HG03354 (cell line): ENCODE measurements around the gene CDH23.

Source experiments
- ATAC-seq: cut with Tn5 transposase; IDR thresholded peaks from one replicate; pipeline ENCODE4 v1.9.1; 2021; ENCODE audit warnings: mild to moderate bottlenecking; ENCODE audit not compliant: unreplicated experiment, poor library complexity, severe bottlenecking

CDH23 gene

DNA sequence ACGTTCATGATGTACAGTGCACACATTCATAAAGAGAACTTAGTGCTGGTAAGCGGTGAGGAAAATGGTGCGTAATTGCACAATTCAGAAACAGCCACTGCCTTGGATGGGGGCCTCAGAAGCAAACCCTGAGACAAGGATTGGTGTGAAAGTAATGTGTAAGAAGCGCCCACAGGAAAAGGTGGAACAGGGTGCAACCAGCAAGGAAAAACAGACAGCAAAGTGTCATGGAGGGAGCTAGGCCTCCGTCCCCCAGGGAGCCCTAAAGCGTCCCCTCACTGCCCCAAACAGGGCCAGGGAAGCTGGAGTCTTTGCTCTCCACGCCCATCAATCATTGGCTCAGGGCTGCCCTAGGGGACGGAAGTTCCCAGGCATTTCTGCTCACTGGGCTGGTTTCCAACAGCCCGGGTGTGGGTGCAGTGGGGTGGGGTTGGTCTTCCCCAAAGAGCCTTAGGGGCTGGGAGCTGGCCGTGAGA lies 332.5 kb downstream of the CDH23 start:
- ATAC-seq, result no peak

DNA sequence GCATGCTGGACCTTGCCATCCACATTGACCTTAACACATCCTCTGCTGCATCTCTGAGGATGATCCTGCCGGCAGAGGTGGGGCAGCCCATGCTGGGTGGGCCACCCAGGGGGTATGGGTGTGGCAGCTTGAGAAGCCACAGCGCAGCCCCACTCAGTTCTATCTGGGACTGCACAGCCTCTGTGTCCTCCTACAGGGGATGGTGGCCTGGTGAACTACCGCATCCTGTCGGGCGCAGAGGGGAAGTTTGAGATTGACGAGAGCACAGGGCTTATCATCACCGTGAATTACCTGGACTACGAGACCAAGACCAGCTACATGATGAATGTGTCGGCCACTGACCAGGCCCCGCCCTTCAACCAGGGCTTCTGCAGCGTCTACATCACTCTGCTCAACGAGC lies 335.1 kb downstream of the CDH23 start:
- no peak for ATAC-seq

DNA sequence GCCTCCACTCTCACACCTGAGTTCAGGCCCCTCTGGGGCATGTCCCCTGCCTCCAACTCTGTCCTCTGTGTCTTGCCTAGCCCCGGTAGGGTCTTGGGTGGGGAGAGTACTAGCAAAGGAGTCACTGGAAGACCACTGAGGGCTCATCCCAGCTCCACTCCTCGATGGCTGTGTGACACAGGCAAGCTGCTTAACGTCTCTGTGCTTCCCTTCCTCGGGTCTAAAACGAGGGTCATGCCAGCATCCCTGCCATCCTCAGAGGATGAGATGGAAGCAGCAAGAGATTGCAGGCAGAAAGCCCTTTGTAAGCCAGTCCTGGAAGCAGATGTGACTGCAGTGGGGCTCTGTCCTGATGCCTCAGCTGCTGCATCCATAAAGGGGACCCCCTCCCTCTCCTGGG lies 338.1 kb downstream of the CDH23 start:
- ATAC-seq, result no peak

DNA sequence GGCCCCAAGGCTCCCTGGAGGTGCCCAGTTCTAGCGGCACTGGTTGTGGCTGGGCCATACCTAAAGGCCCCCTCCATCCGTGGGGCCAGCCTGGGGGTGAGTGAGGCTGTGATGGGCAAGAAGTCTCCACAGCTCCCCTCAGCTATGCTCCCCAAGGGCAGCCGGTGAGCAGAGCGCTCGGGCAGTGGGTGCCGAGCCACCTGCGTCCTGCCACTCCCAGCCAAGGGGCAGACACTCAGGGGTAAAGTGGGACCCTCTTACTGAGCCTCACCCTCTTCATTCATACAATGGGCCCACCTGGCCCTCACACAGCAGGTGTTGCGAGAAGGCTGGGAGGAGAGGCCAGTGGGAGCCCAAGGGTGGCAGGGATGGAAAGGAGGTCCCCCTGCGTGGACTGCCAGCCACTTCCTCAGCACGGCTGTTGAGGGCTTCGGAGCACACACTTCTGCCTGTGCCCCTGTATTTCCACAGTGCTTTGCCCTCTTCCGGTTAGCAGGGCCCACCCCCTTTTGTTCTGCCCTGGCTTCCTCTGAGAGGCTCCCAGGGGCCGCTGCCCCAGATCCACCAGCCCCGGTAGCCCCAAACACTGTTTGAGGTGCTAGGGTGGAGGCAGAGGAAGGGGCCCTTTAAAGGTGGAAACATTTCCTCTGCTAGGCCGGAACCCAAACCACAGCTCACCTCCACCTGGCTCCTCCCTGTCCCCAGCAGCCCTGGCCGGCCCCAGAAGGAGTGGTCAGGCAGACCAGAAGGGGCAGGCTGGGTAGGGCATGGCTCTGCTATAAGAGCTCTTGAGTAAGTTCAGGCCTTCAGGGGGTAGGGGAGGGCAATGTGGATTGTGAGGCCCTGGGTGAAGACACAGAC lies 339.2 kb downstream of the CDH23 start:
- ATAC-seq, result no peak

DNA sequence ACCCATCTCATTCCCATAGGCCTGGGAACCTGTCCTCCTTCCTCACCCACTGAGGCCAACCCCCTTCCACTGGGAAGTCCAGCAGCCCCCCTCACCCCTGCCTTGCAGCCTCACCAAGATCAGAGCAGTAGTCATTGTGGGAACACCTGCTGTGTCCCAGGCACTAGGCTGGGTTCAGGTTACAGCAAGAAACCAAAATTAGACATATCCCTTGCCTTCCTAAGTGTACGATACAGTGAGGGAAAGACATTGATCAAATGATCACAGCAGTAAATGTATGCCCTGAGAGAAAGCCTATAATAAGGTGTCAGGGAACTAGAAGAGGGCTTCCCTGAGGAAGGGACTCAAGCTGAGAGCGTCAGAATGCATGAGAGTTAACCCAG lies 339.8 kb downstream of the CDH23 start:
- ATAC-seq, result no peak

DNA sequence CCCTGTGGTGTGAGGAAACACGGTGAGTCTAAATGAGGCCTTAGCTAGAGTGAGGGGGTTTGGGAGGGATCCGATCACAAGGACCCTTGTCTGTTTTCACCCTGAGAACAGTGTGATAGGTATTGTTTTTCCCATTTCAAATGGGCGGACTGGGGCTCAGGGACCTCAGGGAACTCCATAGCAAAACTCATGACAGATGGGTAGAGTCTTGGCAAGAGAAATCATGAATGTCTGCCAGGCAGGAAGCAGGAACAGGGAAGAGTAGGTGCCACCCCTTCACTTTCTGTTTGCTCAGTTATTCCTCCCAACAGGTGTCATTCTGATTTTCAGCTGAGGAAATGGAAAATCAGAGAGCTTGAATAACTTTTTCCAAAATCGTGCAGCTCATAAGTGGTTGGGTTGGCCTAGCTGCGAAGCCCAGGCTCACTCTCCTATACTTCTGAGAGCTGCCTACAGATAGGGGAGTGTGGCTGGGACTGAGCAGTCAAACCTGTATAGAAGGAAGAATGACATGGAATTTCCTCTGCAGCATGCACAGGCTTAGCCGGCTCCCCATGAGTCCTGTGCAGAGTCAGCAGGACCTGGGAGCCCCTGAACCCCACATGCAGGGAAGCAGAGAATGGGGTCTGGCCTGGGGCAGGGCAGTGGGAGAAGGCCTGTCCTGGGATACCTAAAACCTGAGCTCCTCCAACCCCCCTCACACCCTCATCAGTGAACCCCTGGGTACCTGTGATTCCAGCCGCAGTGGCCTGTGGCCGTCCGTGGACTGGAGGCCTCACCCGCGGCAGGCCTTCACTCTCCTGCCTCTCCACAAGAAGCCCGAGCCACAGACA lies 340.5 kb downstream of the CDH23 start:
- ATAC-seq, result no peak

DNA sequence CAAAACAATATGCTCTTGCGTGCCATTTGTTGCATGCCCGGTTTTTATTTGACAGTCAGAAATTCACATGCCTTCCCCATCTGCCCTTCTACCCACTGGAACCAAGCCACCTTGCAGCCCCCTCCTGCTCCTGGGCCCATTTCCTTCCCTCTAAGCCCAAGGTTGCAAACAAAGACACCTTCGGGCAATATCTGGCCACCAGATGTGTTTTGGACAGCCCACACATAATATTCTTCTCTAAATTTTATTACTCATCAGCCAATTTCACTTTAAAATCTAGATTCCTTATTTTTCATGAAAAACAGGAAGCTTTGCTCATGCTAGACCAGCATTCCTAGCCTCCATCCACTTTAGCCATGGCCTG lies 341.1 kb downstream of the CDH23 start:
- no peak for ATAC-seq

DNA sequence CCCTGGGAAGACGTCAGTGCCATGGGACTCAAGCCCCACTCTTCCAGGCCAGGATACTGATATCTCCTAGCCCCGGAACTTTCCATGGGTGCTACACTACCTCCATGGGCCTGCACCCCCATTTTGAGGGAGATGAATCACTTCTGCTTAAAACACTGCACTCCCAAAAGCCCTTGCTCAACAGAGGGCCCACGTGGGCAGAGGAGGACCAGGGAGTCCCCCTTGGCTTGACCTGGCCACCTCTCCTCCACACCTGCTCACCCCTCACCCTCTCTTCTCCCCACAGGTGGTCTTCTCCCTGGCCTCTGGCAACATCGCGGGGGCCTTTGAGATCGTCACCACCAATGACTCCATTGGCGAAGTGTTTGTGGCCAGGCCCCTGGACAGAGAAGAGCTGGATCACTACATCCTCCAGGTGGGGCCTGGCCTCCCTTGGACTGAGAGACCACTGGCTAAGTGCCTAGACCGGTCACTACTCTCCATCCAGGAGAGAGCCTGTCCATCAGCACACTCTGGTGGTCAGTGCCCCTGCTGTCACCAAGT lies 342.7 kb downstream of the CDH23 start:
- ATAC-seq, result no peak

DNA sequence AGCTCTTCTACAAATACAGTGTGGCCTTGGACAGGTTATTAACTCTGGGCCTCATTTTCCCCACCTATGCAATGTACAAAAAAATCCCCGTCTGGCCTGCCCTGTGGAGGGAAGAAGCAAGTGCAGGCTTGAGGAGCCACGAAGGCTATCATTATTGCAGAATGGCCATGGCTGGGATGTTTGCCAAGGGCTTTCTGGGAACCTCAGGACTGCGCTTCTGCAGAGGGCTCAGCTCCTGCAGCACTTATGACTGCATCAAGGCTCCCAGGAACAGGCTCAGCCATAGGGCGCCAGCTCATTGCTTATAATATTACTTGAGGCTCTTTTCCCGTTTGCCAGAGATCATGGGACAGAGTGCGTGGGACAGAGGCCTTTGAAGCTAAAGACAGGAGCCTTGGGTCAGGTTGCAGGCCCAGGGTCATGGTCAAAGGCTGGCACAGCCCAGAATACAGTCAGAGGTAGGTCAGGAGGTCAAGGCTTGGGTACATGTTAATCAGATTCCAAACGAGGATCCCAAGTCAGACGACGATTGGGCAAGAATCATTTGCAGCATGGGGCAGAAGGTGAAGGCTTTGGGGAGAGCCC lies 343.4 kb downstream of the CDH23 start:
- no peak for ATAC-seq

DNA sequence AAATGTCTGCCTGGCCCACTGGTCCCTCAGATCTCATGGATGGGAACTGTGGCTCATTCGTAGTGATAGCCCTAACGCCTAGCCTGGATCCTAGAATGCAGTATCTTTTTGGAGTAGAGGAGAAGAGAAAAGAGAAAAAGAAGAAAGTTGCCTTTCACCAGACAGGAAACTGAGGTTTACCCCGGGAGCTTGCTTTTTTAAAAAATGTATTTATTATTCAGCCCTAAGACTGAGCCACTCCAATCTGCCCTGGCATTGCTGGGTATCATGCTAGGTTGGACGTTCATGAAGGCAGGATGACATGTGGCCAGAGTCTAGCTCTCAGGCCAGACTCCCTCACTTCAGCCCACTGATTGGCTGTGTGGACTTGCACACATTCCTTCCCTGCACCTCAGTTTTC lies 344.3 kb downstream of the CDH23 start:
- ATAC-seq, result no peak

DNA sequence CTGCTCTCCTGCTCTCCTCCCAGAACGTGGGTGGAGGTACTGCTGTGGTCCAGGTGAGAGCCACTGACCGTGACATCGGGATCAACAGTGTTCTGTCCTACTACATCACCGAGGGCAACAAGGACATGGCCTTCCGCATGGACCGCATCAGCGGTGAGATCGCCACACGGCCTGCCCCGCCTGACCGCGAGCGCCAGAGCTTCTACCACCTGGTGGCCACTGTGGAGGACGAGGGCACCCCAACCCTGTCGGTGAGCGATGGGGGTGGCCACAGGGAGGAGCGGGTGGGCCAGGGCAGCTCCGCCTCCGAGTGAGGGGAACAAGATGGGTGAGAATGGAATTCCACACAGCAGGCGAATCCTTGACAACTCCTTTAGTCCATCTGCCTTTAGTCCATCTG lies 345.0 kb downstream of the CDH23 start:
- no peak for ATAC-seq

DNA sequence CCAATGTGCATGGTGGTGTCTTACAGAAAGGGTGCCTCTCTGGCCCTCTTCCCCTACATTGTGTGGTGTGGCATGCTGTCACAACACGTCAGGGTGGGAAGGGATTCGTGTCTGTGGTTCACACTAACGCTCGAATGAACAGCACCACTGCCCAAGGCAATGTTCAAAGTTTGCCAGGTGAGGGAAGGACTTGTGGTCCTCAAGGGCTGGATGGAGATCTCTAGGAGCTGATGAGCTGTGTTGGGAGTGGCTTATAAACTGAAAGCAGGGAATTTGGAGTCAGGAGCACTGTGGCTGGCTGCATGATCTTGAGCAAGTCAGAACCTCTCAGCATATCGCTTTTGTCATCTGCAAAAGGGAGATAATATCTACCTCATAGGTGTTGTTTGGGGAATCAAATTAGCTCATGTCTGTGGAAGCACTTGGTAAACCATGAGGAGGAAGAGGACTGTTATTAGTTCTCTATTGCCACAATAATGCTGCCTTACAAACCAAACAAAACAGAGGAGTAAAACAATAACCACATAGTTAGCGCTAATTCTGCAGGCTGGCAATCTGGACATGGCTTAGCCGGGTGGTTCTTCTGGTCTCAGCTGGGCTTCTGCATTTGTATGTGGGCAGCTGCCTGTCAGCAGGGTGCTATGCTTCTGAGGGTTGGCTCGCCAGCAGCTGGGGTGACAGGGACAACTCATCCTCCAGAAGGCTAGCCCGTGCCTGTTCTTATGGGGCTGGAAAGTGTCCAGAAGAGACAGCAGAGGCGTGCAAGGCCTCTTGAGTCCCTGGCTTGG lies 345.8 kb downstream of the CDH23 start:
- ATAC-seq, result no peak

DNA sequence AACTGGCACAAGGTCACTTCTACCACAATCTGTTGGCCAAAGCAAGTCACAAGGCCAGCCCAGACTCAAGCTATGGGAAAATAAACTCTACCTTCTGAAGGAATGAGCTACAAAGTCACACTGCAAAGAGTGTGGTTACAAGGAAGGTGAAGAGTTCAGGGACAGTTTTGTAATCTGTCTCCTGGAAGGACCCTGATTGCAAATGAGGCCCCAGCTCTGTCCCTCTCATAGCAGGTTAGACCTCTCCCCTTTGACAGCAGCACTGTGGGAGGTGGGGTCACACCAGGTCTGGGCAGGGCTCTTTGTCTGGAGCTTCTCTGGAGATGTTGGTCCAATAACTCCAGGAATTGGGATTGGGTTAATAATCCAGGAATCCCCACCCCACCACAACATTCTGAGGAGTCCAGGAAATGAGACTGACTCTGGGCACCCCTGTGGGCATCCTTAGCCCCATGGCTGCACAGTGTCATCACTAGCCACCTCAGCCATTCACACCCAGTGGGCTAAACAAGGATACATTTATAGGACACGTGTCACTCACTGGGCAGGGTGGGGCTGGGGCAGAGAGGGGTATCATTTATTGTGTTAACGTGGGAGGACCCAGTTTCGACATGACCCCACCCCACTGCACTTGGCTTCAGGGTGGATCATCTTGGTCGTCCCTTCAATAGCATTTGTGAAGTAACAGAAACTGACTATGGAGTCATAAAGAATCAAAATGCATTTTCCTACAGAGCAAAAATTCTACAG lies 346.5 kb downstream of the CDH23 start:
- no peak for ATAC-seq

DNA sequence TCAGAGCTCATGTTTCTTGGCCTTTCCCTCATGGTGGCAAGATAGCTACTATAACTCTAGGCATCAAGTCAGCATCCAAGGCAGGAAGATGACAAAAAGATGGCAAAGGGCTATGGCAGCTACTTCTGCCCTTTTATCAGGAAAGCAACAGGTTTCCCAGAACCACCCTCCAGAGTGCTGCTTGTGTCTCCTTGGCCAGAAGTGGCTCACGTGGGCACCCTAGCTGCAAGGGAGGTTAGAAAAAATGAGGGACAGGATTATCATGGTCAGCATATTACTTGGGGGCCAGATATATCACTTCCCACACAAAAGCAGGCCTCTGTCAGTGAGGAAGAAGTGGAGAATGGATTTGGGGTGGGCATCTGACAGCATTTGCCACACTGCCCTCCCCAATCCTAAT lies 347.1 kb downstream of the CDH23 start:
- ATAC-seq, result no peak

DNA sequence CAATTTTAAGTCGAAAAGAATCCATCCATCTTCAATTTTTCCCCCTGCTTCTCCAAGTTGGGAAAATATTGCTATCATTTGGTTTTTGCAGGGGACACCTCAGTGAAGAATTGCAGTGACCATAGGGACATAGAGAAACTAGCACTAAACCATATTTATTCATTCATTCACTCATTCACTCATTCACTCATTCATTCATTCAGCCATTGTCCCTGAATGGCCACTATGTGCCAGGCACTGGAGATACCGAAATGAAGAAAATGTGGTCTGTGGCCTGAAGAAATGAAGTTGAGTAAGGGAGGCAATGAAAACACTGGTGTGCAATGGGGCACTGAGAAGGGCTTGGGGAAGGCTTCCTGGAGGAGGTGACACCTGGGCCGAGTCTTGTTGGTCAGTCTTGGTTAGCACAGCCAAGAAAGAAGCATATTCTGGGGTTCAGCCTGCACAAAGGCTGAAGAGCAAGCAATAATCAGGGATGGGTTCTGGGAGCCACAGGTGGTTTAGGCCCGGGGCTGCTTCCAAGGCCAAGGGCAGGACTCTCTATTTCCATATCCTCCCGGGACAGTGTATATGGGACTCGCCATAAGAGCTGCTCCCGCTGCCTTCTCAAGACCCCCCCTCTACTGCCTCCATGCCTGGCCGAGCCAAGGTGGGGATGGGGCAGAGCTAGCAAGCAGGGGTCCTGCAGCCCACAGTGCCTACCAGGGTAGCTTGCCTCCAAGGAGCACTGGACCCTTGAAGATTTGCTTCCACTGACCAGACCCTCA lies 348.4 kb downstream of the CDH23 start:
- ATAC-seq, result no peak

DNA sequence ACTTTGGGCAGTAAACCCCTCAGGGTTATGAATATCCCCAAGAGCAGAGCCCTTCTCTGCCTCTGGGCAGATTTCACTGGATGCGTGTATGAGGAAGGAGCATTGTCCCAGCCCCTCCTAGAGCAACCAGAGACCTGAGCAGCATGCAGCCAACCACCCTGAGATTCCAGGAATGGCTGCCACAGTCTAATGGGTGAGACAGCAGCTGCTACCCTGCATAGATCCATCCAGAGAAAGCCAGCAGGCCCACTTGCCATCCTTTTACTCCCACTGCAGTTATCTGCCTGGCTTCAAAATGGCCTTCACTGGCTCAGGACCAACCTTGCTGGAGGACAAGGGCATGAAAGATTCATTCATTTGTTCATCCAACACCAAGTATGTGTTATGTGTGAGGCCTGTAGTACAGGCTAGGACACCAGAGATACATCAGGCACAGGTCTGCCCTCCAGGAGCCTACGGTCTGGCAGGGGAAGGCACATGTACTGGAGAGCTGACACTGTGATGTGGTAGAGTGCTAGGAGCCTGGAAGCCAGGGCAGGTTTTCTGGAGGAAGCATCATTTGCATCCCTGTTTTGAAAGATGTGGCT lies 349.0 kb downstream of the CDH23 start:
- no peak for ATAC-seq

DNA sequence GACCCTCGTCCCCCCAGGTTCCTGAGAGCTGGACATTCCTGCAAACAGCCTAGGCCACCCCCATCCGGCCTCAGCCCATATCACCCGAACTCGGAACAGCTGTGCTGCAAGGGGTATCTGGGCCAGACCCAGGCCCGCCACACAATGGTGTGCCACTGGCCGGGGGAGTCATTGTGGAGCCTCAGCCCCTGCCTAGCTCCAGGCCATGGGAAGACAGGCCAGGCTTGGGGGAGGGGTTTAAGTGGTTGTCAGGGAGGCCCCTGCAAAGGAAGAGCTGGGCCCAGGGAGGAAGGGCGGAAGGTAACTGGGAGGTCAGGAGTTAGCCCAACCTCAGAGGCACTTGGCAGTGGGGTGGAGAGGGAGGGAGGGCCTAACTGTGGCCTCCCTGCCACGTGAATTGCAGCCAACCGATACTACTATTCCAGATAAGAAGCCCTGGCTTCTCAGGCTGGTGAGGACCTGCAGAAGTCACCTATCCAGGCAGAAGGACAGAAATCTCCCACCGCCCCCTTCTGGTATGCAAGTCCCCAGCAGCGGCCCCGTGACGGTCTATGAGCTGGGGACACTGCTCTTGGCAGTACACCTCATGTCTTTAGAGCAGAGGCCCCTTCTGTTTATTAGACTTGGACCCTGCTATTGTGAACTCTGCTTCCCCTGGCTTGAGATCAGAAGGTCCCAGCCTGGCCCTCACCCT lies 349.8 kb downstream of the CDH23 start:
- ATAC-seq, result no peak
